Endometrium (tissue), 2 donors: ENCODE results near the gene USP47.
"Not testable (repeated sequence)": the region's sequence is repeated elsewhere in the genome, so short reads cannot be mapped to it uniquely, and the experiment has no call there.

Source experiments
- FAIRE-seq: peaks from 2 replicates; lab custom pipeline; 2012; peaks lifted over from hg19 to GRCh38; lab: Jason Lieb, UNC
- donor health status: control.
- donor health status: control.

The USP47 gene

DNA sequence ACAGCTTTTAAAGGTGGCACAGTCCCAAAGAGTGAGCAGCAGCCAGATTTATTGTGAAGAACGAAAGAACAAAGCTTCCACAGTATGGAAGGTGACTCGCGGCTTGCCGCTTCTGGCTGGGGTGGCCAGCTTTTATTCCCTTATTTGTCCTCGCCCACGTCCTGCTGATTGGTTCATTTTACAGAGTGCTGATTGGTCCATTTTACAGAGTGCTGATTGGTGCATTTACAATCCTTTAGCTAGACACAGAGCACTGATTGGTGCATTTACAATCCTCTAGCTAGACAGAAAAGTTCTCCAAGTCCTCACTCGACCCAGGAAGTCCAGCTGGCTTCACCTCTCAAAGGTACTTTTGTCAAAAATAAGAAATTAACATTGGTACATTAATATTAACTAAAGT, 10.4 kb upstream of the USP47 start:
- not testable (repeated sequence) for FAIRE-seq

DNA sequence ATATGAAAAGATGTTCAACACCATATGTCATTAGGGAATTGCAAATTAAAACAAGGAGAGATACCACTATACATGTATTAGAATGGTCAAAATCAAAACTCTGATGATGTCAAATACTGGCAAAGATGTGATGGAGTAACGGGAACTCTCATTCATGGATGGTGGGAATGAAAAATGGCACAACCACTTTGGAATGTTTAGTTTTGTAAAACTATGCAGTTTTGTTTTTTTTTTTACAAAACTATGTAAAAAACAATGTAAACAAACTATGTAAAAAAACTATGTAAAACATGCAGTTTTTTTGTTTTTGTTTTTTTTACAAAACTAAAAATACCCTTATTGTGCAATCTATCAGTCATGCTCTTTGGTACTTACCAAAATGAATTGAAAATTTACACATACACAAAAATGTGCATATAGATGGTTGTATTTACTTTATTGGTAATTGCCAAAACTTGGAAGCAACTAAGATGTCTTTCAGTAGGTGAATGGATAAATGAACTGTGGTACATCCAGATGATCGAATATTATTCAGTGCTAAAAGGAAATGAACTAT, 5.0 kb upstream of the USP47 start:
- no peak for FAIRE-seq

DNA sequence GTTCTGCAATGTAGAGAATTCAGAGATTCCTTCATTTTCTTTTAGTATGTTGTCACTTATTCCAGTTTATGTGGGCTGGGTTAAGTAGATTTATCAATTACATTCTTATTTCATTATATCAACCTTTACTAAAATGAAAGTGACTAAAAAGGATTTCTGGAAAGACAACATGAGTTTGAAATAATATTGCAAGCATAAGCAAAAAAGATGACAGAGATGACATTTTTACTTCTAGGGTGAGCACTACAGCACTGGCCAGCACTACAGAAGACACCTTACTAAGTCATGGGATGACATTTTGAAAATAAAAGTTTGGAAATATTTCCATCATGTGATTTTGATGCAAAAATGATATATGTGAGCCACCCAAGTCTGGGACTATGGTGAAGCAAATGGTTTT, 2.1 kb upstream of the USP47 start:
- FAIRE-seq, result no peak

DNA sequence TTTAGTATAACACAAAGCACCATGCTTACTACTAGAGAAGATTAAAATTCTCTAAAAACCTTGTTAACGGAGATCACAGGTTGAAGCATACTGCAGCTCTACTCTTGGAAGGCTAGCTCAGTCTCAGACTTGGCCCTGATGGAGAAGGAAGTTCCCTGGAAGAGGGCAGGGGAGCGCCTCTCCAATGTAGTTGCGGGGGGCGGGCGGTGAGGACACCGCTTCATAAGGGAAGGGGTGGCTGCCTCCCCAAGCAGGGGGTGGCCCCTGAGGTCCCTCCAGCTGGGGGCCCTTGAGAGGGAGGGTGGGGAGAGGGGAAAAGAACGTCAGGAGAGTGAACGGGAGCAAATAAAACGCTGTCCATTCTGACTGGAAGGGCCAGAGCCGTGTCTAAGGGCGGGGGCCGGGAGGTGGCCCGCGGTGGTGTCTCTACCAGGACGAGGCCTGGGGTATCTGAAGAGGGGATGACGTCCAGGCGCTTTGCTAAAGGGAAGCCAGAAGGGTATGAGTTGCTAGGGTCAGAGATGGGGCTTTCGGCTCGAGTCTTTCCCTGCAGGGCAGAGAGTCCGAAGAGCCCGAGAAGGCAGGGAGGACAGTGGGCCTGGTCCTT, 553 bp upstream of the USP47 start:
- FAIRE-seq, result no peak

DNA sequence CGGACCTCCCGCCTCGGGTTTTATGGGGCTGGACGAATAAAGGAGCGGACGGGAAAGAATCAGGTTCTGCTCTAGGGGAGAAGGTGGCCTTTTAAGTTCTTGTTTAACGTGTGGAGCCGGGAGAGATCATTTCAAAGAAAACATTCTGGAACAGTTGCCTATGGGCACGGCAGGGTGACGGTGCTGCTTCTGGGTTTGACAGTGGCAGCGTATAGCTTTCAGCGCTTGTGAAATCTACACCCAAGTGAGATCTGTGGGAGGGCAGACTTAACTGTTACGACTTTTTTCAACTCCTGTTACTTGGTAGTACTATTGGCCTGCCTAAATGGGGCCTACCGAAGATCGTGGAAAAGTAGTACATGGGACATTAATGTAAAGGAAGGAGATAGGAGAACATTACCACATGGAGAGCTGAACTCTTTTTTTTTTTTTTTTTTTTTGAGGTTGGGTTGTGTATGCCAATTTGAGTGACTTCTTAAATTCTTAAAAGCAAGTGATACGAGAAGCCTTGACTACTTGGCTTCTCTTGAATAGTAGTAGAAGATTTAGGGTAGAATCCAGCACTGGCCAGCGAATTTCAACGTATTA, 743 bp downstream of the USP47 start:
- FAIRE-seq, result peak; percentile 15

DNA sequence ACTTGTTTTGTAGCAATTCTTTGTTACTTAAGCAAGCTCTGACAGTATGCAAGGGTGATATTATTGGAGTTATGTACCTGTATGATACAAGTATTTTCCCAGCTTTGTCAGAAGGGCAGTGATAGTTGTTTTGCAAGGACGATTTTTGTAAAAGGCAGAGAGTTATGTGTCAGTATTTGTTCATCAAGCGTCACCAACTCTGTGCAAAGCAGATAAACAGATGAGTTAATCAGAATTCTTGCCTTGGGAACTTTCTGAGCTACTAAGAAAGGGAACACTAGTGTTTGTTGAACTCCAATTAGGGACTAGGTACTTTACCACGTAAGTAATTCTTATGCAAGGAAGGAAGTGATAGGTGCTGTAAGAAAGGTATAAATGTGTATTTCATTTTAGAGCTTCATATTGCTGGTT, 1.4 kb downstream of the USP47 start:
- no peak for FAIRE-seq

DNA sequence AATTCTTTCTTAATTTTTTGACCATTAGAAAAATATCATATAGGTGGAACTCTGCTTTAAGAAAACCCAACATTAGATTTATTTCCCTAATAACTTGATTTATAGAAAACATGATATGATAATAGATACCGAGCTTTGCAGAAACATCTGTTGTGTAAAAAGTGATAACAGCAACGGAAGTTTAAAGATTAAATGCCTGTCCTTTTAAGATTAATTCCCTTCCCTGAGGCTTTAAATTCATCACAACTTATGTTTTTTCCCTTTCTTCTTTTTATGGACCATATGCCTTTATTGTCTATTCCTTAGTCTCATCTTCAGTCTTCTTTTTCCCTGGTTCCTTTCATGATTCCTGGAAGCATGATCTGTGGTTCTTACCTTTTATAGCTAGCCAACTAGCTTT, 1.9 kb downstream of the USP47 start:
- no peak for FAIRE-seq

DNA sequence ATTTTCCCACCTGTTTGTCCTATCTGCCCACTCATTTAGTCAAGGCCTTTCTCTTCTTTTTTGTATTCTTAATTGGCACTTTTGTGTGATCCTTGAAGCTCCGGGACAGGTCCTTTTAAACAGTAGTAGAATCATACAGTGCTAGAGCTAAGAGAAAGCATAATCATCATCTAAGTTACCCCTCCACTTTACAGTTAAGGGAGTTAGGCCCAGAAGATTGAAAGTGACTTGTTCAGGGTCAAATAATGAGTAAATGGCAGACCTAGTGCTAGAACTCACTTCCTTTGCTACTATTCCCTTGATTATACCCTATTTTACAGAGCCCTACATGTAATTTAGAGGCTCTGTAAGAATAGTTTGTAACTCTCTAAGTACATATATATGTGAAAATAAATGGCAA, 2.5 kb downstream of the USP47 start:
- no peak for FAIRE-seq

DNA sequence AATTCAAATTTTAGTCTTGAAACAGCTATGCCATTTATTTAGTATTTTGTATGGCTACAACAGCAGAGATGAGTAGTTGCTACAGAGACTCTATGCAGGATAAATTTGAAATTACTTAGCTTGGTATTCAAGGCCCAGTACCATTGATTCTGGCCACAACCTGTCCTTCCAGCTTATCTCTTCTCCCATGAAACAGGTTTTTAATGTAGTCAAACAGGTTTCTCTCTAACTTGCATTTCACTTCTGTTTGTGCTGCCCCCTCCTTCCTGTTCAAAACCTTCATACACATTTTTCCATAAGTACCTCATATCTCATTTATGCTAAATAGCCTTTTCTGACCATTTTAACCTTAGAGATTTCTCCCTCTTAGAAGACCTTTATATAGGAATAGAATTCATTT, 3.3 kb downstream of the USP47 start:
- no peak for FAIRE-seq

DNA sequence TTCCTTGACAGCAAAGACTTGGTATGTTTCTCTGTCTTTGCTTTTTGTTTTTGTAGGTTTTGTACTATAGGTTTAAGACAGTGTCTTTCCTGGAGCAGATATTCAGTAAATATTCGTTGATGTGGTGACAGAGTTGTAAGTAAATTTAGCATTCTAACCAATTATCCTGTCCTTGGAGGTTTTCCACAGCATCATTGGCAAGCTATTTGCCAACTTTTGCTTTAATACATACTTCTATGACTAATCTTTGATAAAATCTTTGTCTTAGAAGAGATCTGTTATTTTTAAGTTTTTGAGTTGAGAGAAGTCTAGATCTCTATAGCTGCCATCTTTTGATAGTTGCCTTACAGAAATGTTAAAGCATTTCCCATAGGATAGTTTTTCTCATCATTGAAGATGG, 3.8 kb downstream of the USP47 start:
- FAIRE-seq, result no peak

DNA sequence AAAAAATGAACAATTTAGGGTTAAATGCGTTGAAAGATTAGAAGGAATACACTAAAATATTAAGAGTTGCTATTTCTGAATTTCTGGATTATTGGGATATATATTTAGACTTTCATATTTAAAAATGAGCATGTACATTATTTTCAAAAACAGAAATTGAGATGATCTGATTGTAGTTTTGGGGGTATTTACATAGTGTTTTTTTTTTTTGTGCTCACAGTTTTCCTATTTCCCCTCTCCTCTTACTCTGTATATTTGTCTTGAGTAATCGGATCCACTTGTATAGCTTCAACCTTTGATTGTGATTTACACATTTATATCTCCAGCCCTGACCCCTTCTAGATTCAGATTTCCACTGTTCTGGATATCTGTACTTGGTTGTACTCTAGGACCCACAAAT, 5.3 kb downstream of the USP47 start:
- FAIRE-seq, result no peak

DNA sequence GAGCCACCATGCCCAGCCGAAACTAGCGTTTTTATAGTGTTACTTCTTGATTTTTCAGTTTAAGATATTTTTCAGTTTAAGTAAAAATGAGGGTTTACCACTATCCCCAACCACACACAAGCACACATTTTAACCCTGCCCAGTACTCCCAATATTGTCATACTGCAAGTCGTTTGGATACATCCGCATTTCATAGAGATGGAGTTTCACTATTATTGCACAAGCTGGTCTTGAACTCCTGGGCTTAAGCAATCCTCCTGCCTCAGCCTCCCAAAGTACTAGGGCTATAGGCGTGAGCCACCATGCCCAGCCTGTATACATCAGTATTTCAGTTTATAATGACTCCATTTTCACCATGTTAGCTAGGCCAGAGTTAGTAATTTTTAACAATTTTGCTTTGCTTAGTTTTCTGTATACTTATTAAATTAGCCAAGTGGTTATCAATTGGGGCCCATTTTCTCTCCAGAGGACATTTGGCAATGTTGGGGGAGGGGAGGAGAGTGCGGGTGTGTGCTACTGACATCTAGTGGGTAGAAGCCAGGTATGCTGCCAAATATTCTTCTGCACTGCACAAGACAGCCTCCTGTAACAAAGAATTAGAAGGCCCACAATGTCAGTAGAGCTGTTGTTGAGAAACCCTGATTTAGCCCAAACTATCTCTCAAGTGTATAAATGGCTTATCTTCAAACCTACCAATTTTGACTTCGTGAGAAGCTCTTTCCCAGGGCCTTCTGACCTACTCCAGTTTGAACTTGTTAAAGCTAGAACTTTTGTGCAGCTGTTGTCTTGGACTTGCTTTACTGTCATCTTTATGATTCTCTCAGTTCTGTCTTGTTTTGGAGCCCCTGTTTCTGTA, 7.3 kb downstream of the USP47 start:
- no peak for FAIRE-seq

DNA sequence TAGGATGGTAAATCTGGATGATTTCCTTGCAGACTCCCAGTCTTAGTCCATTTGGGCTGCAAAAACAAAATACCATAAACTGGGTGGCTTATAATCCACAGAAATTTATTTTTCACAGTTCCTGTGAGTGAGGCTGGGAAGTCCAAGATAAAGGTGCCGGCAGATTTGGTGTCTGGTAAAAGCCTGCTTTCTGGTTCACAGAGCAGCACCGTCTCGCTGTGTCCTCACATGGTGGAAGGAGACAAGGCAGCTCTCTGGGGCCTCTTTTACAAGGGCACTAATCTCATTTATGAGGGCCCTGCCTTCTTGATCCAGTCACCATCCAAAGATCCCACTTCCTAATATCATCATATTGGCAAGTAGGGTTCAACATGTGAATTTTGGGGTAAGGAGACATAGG, 8.9 kb downstream of the USP47 start:
- FAIRE-seq, result no peak

DNA sequence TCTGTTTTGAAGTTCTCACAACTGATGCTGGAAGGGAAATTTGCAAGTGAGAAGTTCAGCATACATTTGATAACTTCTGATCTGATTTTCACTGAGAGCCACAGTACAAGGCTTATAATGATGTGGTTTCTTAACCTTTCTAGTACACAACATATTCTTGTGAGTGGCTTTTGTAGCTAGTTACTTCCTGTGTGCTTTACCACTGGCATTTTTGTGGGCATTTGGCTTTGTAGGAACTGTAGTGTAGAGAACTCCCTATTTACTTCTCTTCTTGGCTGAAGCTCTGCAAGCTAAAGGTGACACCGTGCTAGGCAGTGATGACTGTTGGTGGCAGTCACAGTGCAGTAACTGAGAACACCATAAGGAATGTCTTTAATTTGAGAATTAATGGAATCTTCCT, 14.9 kb downstream of the USP47 start:
- no peak for FAIRE-seq

DNA sequence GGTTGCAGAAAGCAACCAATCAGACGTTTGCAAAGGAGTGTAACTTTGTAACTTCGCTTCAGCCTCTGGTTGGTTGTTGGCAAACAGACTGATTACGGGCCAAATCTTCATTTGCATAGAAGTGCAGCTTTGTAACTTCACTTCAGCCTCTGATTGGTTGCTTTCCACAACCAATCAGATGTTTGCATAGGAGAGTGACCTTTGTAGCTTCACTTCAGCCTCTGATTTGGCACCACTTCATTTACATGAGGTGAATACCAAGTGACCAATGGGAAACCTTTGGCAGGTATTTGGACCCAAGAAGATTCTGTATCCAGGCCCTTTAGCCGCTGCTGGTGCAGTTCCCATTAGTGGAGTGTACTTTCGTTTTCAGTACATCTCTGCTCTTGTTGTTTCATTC, 16.0 kb downstream of the USP47 start:
- FAIRE-seq, result no peak

DNA sequence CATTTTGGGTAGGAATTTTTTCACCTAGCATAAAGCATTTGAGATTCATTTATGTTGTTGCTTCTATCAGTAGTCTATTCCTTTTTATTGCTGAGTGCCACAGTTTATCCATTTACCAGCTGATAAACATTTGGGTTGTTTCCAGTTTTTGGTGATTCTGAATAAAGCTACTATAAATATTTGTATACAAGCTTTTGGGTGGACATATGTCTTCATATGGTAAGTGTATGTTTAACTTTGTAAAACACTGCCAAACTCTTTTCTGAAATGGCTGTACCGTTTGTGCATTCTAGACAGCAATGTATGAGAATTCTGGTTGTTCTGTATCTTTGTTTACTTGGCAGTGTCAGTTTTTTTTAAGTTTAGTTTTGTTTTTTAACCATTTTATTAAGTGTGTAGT, 16.9 kb downstream of the USP47 start:
- FAIRE-seq, result no peak

DNA sequence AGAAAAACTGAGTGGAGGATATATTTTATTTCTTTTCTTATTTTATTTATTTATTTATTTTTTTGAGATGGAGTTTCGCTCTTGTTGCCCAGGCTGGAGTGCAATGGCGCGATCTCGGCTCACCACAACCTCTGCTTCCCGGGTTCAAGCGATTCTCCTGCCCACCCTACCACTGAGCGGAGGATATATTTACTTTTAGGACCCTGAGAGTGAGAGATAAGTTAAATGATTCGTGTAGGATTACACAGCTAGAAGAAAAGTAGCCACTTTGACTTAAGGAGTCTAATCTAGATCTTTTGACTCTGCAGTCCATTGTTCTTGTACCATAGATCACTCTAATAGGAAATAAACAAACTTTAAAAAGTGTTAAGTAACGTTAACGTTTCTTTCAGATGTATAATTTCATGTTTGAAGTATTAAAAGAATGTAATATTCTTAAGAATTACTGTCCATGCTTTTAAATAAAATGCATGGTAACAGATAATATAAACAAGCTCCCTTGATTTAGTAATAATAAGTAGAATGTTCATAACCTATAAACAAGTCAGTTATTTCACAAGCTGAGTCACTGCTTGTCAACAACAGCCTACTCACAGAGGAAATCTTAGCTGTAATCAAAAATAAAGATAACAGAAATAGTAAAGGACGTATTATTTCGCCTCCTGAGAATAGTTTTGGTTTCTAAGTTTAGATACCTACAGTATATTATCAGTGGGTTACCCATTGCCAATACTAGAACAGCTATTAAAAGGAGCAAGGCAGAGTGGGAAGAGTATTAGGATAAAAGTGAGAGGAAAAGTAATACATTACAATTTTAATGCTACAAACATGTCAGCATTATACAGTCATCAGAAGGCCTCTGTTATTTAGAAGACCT, 18.6 kb downstream of the USP47 start:
- no peak for FAIRE-seq

DNA sequence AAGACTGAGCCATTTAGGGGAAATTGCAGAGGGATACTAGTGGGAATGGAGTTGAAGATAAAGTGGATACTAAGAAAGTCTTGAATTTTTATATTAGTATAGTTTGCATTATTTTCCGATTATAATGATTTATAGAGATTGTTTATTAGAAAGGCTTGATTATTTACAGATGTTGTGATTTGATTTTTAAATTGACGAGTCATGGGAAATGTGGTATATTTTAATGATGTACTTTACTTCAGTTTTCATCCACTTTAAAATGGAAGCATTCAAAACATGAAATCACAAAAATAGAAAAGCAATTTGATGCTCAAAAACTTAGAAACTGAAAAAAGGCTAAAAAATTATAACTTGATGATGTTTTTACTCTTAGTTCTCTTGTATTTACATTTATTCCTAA, 21.2 kb downstream of the USP47 start:
- FAIRE-seq, result no peak

DNA sequence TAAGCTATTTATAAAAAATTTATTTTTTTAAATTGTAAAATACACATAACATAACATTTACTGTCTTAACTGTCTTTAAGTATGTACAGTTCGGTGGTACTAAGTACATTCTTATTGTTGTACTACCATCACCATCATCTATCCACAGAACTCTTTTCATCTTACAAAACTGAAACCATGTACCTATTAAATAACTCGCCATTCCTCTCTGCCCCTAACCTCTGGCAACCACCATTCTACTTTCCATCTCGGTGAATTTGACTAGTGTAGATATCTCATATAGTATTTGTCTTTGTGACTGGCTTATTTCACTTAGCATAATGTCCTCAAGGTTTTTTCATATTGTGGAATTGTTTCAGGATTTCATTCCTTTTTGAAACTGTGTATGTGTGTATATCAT, 22.6 kb downstream of the USP47 start:
- FAIRE-seq, result no peak

DNA sequence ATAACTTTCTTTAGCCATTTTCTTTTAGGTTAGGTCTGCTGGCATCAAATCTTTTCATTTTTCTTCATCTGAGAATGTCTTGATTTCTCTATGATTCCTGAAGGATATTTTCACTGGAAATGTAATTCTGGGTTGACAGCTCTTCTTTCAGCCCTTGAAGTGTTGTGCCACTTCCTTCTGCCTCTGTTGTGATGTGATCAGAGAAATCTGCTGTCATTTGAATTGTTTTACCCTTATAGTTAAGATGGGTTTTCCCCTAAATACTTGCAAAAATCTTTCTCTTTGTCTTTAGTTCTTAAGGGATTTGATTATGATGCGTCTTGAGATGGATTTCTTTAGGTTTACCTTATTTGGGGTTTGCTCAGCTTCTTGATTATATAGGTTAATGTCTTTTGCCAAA, 23.0 kb downstream of the USP47 start:
- no peak for FAIRE-seq

DNA sequence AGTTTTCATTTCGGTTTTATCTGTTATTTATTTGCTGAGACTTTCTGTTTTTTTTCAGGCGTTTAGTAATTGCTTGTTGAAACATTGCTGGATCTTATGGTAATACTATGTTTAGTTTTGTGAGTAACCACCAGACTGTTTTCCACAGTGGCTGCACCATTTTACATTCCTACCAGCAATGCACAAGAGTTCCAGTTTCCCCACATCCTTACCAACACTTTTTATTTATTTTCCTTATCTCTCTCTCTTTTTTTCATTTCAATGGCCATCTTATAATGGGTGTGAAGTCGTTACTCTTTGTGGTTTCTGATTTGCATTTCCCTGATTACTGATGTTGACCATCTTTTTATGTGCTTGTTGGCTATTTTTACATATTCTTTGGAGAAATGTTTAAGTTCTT, 23.7 kb downstream of the USP47 start:
- no peak for FAIRE-seq

DNA sequence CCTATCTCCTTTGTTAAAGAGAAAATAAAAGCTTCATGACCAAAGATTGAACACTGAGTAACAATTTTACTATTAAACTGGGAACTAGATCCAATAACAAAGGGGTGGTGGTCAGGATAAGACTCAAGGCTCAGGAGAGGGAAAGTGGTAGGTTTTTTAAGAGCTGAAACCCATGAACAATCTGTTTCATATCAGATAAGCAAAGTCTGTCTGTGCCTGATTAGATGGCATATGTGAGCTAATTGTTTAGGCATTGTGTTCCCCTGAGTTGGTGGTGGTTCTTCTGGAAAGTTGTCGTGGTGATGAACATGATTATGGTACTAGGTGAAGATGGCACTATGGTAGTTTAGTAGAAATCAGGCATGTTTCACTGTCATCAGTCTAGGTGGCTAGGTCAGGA, 24.4 kb downstream of the USP47 start:
- FAIRE-seq, result no peak
